Measurements from ENCODE around the gene PICALM.
A peak's percentile ranks its signal among the peaks of the same experiment; 100 is the strongest.

The PICALM gene

GRCh38 chr11:86079421-86079820 is 10.5 kb upstream of the PICALM start:
- DNase-seq (ENCODE audit: low read depth in 3 of 3, low spot score in 1 of 3), result no peak

GRCh38 chr11:86073948-86074347 is 5.1 kb upstream of the PICALM start:
- DNase-seq (ENCODE audit: low read depth in 3 of 3, low spot score in 1 of 3), result no peak

GRCh38 chr11:86072211-86072610 is 3.3 kb upstream of the PICALM start:
- DNase-seq (ENCODE audit: low read depth in 3 of 3, low spot score in 1 of 3), result no peak

GRCh38 chr11:86070142-86071056 is 1.5 kb upstream of the PICALM start:
- DNase-seq (ENCODE audit: low read depth in 3 of 3, low spot score in 1 of 3), result no peak

GRCh38 chr11:86069408-86070101 is 671 bp upstream of the PICALM start:
- DNase-seq (ENCODE audit: low read depth in 3 of 3, low spot score in 1 of 3), result no peak

- DNase-seq (ENCODE audit: low read depth in 3 of 3, low spot score in 1 of 3), result peak in 1 of 3 donors; percentile 20
Measured at GRCh38 chr11:86068138-86068871, 579 bp downstream of the PICALM start.

- no peak for DNase-seq (ENCODE audit: low read depth in 3 of 3, low spot score in 1 of 3)
Measured at GRCh38 chr11:86067851-86068137, 1.1 kb downstream of the PICALM start.

GRCh38 chr11:86067009-86067850 is 1.7 kb downstream of the PICALM start:
- DNase-seq (ENCODE audit: low read depth in 3 of 3, low spot score in 1 of 3), result no peak

- DNase-seq (ENCODE audit: low read depth in 3 of 3, low spot score in 1 of 3), result no peak
Measured at GRCh38 chr11:86066657-86067008, 2.3 kb downstream of the PICALM start.

GRCh38 chr11:86066033-86066432 is 2.9 kb downstream of the PICALM start:
- no peak for DNase-seq (ENCODE audit: low read depth in 3 of 3, low spot score in 1 of 3)

GRCh38 chr11:86064220-86064803 is 4.6 kb downstream of the PICALM start:
- no peak for DNase-seq (ENCODE audit: low read depth in 3 of 3, low spot score in 1 of 3)

GRCh38 chr11:86063536-86063935 is 5.3 kb downstream of the PICALM start:
- no peak for DNase-seq (ENCODE audit: low read depth in 3 of 3, low spot score in 1 of 3)

GRCh38 chr11:86062719-86063118 is 6.2 kb downstream of the PICALM start:
- DNase-seq (ENCODE audit: low read depth in 3 of 3, low spot score in 1 of 3), result no peak

GRCh38 chr11:86061483-86062205 is 7.2 kb downstream of the PICALM start:
- no peak for DNase-seq (ENCODE audit: low read depth in 3 of 3, low spot score in 1 of 3)

GRCh38 chr11:86060544-86060943 is 8.3 kb downstream of the PICALM start:
- no peak for DNase-seq (ENCODE audit: low read depth in 3 of 3, low spot score in 1 of 3)

GRCh38 chr11:86058360-86058759 is 10.5 kb downstream of the PICALM start:
- DNase-seq (ENCODE audit: low read depth in 3 of 3, low spot score in 1 of 3), result no peak

- no peak for DNase-seq (ENCODE audit: low read depth in 3 of 3, low spot score in 1 of 3)
Measured at GRCh38 chr11:86056351-86056854, 12.5 kb downstream of the PICALM start.

- DNase-seq (ENCODE audit: low read depth in 3 of 3, low spot score in 1 of 3), result no peak
Measured at GRCh38 chr11:86052693-86053641, 15.9 kb downstream of the PICALM start.
